Pons (tissue), 1 donor: Measurements from ENCODE around the gene PTGFRN.

Experiments
- DNase-seq: peaks from one replicate; pipeline ENCODE4 v3.0.0-alpha.2; 2016; ENCODE audit warnings: low spot score

The PTGFRN gene

DNA sequence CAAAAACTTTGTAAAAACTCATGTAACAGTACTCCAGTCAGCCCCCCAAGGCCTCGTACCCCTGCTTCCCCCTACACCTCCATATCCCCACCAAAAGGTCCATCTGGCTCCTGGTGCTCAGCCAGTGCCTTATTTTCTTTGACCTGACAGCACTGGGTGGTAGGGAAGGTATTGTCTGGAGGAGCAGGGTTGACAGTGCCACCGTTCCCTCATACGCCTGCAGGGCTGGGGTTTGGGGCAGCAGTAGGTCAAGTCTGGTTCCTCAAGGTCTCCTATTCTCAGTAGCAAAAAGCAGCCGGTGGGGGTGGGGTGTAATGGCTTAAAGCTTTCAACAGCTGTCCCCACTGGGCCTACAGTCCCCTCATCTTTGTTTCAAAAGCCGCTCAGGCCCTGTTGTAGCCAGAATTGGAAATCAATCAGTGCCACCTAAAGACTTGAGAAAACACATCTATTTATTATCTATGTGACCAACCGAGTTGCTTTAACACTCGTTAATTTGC, 125.1 kb downstream of the PTGFRN start:
- DNase-seq: no peak

DNA sequence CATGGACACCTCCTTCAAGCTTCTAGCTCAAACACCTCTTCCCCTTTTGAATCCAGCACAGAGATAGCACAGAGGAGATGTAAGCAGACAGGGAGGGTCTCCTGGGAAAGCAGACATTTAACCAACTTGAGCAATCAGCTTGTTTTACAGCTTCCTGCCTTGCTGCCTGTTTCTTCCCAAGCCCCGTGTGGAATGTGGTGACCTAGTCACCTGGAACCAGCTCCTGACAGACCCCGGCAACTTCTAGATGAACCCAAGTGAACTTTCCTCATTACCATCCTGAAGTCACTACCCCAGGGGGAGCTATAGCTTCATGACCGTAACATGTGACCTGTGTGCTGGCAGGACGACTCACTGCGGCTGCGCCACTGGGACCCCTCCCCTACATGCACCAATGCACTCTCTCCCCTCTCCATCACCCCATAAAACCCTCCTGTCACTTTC, 126.3 kb downstream of the PTGFRN start:
- DNase-seq: no peak

DNA sequence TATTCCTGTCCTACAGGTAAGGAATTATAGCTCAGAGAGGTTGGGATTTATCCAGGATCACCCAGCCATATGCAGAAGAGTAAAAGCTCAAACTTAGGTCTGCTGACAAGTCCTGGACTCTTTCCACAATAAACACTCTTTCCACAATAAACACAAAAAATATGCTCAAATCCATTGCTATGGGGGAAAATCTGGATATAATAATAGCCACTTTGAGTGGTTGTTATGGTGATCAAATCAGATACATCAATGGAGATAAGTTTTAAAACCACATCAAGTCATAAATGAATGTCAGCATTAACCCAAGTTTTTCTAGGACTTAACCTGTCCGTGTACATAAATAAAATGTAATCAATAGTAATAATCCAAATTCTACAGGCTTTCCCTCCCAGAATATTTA, 128.1 kb downstream of the PTGFRN start:
- DNase-seq: no peak

DNA sequence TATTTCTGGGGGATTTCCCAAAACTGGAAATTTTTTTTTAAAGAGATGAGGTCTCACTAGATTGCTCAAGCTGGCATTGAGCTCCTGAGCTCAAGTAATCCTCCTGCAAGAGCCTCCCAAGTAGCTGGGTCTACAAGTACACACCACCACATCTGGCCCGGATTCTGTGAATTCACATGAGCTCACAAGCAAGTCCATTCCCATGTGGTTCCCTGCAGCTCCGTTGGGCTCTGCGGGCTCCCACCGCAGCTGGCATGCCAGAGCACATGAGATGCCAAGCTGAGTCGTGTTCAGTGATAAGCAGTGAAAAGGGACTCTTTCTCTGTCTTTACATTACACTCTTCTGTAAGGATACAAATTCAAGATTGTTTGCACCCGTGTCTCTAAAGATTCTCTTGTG, 128.5 kb downstream of the PTGFRN start:
- no peak for DNase-seq
